ENCODE results near the gene LIN52.

- TF ChIP-seq, protein P1, sequence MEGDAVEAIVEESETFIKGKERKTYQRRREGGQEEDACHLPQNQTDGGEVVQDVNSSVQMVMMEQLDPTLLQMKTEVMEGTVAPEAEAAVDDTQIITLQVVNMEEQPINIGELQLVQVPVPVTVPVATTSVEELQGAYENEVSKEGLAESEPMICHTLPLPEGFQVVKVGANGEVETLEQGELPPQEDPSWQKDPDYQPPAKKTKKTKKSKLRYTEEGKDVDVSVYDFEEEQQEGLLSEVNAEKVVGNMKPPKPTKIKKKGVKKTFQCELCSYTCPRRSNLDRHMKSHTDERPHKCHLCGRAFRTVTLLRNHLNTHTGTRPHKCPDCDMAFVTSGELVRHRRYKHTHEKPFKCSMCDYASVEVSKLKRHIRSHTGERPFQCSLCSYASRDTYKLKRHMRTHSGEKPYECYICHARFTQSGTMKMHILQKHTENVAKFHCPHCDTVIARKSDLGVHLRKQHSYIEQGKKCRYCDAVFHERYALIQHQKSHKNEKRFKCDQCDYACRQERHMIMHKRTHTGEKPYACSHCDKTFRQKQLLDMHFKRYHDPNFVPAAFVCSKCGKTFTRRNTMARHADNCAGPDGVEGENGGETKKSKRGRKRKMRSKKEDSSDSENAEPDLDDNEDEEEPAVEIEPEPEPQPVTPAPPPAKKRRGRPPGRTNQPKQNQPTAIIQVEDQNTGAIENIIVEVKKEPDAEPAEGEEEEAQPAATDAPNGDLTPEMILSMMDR (conservative IDR thresholded peaks at IDR 0.05; ENCODE audit: low read depth in 2 of 2), result no peak
- TF ChIP-seq, protein P2, sequence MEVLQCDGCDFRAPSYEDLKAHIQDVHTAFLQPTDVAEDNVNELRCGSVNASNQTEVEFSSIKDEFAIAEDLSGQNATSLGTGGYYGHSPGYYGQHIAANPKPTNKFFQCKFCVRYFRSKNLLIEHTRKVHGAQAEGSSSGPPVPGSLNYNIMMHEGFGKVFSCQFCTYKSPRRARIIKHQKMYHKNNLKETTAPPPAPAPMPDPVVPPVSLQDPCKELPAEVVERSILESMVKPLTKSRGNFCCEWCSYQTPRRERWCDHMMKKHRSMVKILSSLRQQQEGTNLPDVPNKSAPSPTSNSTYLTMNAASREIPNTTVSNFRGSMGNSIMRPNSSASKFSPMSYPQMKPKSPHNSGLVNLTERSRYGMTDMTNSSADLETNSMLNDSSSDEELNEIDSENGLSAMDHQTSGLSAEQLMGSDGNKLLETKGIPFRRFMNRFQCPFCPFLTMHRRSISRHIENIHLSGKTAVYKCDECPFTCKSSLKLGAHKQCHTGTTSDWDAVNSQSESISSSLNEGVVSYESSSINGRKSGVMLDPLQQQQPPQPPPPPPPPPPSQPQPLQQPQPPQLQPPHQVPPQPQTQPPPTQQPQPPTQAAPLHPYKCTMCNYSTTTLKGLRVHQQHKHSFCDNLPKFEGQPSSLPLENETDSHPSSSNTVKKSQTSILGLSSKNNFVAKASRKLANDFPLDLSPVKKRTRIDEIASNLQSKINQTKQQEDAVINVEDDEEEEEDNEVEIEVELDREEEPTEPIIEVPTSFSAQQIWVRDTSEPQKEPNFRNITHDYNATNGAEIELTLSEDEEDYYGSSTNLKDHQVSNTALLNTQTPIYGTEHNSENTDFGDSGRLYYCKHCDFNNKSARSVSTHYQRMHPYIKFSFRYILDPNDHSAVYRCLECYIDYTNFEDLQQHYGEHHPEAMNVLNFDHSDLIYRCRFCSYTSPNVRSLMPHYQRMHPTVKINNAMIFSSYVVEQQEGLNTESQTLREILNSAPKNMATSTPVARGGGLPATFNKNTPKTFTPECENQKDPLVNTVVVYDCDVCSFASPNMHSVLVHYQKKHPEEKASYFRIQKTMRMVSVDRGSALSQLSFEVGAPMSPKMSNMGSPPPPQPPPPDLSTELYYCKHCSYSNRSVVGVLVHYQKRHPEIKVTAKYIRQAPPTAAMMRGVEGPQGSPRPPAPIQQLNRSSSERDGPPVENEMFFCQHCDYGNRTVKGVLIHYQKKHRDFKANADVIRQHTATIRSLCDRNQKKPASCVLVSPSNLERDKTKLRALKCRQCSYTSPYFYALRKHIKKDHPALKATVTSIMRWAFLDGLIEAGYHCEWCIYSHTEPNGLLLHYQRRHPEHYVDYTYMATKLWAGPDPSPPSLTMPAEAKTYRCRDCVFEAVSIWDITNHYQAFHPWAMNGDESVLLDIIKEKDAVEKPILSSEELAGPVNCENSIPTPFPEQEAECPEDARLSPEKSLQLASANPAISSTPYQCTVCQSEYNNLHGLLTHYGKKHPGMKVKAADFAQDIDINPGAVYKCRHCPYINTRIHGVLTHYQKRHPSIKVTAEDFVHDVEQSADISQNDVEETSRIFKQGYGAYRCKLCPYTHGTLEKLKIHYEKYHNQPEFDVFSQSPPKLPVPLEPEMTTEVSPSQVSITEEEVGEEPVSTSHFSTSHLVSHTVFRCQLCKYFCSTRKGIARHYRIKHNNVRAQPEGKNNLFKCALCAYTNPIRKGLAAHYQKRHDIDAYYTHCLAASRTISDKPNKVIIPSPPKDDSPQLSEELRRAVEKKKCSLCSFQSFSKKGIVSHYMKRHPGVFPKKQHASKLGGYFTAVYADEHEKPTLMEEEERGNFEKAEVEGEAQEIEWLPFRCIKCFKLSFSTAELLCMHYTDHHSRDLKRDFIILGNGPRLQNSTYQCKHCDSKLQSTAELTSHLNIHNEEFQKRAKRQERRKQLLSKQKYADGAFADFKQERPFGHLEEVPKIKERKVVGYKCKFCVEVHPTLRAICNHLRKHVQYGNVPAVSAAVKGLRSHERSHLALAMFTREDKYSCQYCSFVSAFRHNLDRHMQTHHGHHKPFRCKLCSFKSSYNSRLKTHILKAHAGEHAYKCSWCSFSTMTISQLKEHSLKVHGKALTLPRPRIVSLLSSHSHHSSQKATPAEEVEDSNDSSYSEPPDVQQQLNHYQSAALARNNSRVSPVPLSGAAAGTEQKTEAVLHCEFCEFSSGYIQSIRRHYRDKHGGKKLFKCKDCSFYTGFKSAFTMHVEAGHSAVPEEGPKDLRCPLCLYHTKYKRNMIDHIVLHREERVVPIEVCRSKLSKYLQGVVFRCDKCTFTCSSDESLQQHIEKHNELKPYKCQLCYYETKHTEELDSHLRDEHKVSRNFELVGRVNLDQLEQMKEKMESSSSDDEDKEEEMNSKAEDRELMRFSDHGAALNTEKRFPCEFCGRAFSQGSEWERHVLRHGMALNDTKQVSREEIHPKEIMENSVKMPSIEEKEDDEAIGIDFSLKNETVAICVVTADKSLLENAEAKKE (CRISPR knock-in tag; IDR thresholded peaks at IDR 0.05), result no peak
Measured at GRCh38 chr14:74223016-74223415, 138.3 kb downstream of the LIN52 start.

Data from GM23338 (cell line).